HG03139 (cell line): ENCODE measurements around the gene MAML2.
A peak's percentile ranks its signal among the peaks of the same experiment; 100 is the strongest.

Experiments
- ATAC-seq: cut with Tn5 transposase; IDR thresholded peaks from one replicate; pipeline ENCODE4 v1.9.1; 2021; ENCODE audit not compliant: unreplicated experiment

Gene MAML2

GRCh38 chr11:96339706-96340554, 3.1 kb downstream of the MAML2 start:
- ATAC-seq: no peak

GRCh38 chr11:96338910-96339705, 3.9 kb downstream of the MAML2 start:
- peak; percentile 32 for ATAC-seq

GRCh38 chr11:96337541-96338431, 5.2 kb downstream of the MAML2 start:
- no peak for ATAC-seq

GRCh38 chr11:96335388-96335787, 7.6 kb downstream of the MAML2 start:
- ATAC-seq: no peak

GRCh38 chr11:96334219-96334618, 8.8 kb downstream of the MAML2 start:
- ATAC-seq: no peak

- no peak for ATAC-seq
Observed at GRCh38 chr11:96333191-96333719, 9.7 kb downstream of the MAML2 start.

GRCh38 chr11:96332126-96332771, 10.7 kb downstream of the MAML2 start:
- no peak for ATAC-seq

- ATAC-seq: no peak
Observed at GRCh38 chr11:96331699-96332116, 11.3 kb downstream of the MAML2 start.

GRCh38 chr11:96330511-96330859, 12.5 kb downstream of the MAML2 start:
- ATAC-seq: no peak

- no peak for ATAC-seq
Observed at GRCh38 chr11:96329855-96330510, 13.0 kb downstream of the MAML2 start.

- no peak for ATAC-seq
Observed at GRCh38 chr11:96329419-96329818, 13.6 kb downstream of the MAML2 start.

- no peak for ATAC-seq
Observed at GRCh38 chr11:96328395-96329010, 14.5 kb downstream of the MAML2 start.

GRCh38 chr11:96326959-96327358, 16.0 kb downstream of the MAML2 start:
- ATAC-seq: no peak

GRCh38 chr11:96324912-96325311, 18.1 kb downstream of the MAML2 start:
- no peak for ATAC-seq

GRCh38 chr11:96323642-96323985, 19.4 kb downstream of the MAML2 start:
- no peak for ATAC-seq

GRCh38 chr11:96322775-96323641, 20.0 kb downstream of the MAML2 start:
- ATAC-seq: no peak

- ATAC-seq: no peak
Observed at GRCh38 chr11:96321091-96321490, 21.9 kb downstream of the MAML2 start.

GRCh38 chr11:96319898-96320656, 22.9 kb downstream of the MAML2 start:
- ATAC-seq: no peak
